Measurements from ENCODE around the gene GRAMD2B.

GRAMD2B gene

GRCh38 chr5:126383246-126383645, 40.0 kb upstream of the GRAMD2B start (continued):
- TF ChIP-seq TSHZ1 (tag by site-specific recombination; IDR thresholded peaks at IDR 0.05; ENCODE audit: borderline replicate concordance): 0 out of 2 replicates have a peak, but pooled peaks have one; percentile 49
- TF ChIP-seq PRDM1 (tag by site-specific recombination; IDR thresholded peaks at IDR 0.05): no peak
- no peak for TF ChIP-seq PATZ1 (tag by site-specific recombination; IDR thresholded peaks at IDR 0.05)
- TF ChIP-seq SCRT1 (tag by site-specific recombination; IDR thresholded peaks at IDR 0.05; ENCODE audit: borderline replicate concordance): no peak
- TF ChIP-seq, protein P1, sequence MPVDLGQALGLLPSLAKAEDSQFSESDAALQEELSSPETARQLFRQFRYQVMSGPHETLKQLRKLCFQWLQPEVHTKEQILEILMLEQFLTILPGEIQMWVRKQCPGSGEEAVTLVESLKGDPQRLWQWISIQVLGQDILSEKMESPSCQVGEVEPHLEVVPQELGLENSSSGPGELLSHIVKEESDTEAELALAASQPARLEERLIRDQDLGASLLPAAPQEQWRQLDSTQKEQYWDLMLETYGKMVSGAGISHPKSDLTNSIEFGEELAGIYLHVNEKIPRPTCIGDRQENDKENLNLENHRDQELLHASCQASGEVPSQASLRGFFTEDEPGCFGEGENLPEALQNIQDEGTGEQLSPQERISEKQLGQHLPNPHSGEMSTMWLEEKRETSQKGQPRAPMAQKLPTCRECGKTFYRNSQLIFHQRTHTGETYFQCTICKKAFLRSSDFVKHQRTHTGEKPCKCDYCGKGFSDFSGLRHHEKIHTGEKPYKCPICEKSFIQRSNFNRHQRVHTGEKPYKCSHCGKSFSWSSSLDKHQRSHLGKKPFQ (tag by site-specific recombination; IDR thresholded peaks at IDR 0.05): no peak; the same call in 1 of the 2 replicates
- TF ChIP-seq ZBTB17 (tag by site-specific recombination; IDR thresholded peaks at IDR 0.05): 0 out of 2 replicates have a peak, but pooled peaks have one; percentile 18
- no peak for TF ChIP-seq ZNF747 (tag by site-specific recombination; IDR thresholded peaks at IDR 0.05)
- TF ChIP-seq ZNF391 (tag by site-specific recombination; IDR thresholded peaks at IDR 0.05; ENCODE audit: borderline replicate concordance, low read depth): no peak
- no peak for TF ChIP-seq ZNF266 (tag by site-specific recombination; IDR thresholded peaks at IDR 0.05; ENCODE audit: low read depth)
- no peak for TF ChIP-seq ZNF692 (tag by site-specific recombination; IDR thresholded peaks at IDR 0.05)
- no peak for TF ChIP-seq TCF7L2 (IDR thresholded peaks at IDR 0.05; ENCODE audit: borderline replicate concordance, low read depth, low read length)
- peak; percentile 50; the same call in 1 of the 2 replicates for TF ChIP-seq PRDM4 (tag by site-specific recombination; IDR thresholded peaks at IDR 0.05)
- no peak for TF ChIP-seq ZBTB21 (tag by site-specific recombination; IDR thresholded peaks at IDR 0.05)
- no peak for TF ChIP-seq ZNF140 (tag by site-specific recombination; IDR thresholded peaks at IDR 0.05)
- TF ChIP-seq OSR2 (tag by site-specific recombination; IDR thresholded peaks at IDR 0.05): peak; percentile 90
- no peak; the same call in 1 of the 2 replicates for TF ChIP-seq ZNF629 (tag by site-specific recombination; IDR thresholded peaks at IDR 0.05)
- TF ChIP-seq ZNF596 (tag by site-specific recombination; IDR thresholded peaks at IDR 0.05): no peak; the same call in 1 of the 2 replicates

All from HEK293 (cell line).